ENCODE measurements around the gene TRIO.

DNA sequence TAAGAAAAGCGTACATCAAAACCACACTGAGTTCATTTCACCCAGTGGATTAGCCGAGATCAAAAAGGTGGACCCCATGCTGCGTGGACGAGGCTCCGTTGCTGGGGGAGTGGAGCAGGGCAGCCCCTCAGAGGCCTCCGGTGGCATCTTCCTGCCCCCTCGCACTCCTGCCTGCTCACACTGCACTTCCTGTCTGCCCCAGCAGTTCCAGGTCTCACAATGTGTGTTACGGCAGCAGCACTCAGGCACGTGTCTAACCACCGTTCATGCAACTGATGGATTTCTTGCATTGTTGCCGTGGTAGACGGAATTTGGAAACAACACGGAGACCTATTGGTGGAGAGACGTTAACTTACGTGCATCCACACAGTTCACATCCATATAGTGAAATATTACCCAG is 241.9 kb downstream of the TRIO start:
- TF ChIP-seq, protein P1, sequence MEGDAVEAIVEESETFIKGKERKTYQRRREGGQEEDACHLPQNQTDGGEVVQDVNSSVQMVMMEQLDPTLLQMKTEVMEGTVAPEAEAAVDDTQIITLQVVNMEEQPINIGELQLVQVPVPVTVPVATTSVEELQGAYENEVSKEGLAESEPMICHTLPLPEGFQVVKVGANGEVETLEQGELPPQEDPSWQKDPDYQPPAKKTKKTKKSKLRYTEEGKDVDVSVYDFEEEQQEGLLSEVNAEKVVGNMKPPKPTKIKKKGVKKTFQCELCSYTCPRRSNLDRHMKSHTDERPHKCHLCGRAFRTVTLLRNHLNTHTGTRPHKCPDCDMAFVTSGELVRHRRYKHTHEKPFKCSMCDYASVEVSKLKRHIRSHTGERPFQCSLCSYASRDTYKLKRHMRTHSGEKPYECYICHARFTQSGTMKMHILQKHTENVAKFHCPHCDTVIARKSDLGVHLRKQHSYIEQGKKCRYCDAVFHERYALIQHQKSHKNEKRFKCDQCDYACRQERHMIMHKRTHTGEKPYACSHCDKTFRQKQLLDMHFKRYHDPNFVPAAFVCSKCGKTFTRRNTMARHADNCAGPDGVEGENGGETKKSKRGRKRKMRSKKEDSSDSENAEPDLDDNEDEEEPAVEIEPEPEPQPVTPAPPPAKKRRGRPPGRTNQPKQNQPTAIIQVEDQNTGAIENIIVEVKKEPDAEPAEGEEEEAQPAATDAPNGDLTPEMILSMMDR (conservative IDR thresholded peaks at IDR 0.05; ENCODE audit: low read depth, low read length), result no peak
- no peak for TF ChIP-seq EZH2phosphoT487 (IDR thresholded peaks at IDR 0.05; ENCODE audit: borderline replicate concordance, low read length)
